ENCODE results near the gene TMED7.

DNA sequence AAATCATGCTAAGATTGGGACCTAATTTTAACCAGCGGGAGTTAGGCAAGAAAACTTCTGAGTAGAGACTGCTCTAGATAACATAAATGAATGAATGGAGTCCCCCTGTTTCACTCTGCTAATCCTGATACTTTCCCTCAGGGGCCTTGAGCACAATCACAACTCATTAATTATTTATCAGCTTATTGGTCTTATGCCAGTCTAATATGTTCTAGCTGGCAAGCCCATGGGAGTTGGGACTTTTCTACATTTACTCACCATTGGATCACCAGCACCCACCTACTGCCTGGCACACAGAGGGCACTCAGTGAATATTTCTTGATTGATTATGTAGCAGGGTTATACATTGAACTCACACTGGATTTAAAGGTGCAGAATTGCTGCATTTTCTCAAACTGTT lies 13.5 kb upstream of the TMED7 start:
- TF ChIP-seq, protein P1, sequence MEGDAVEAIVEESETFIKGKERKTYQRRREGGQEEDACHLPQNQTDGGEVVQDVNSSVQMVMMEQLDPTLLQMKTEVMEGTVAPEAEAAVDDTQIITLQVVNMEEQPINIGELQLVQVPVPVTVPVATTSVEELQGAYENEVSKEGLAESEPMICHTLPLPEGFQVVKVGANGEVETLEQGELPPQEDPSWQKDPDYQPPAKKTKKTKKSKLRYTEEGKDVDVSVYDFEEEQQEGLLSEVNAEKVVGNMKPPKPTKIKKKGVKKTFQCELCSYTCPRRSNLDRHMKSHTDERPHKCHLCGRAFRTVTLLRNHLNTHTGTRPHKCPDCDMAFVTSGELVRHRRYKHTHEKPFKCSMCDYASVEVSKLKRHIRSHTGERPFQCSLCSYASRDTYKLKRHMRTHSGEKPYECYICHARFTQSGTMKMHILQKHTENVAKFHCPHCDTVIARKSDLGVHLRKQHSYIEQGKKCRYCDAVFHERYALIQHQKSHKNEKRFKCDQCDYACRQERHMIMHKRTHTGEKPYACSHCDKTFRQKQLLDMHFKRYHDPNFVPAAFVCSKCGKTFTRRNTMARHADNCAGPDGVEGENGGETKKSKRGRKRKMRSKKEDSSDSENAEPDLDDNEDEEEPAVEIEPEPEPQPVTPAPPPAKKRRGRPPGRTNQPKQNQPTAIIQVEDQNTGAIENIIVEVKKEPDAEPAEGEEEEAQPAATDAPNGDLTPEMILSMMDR (conservative IDR thresholded peaks at IDR 0.05 in 1 of 2, IDR thresholded peaks at IDR 0.05 in 1 of 2; ENCODE audit: extremely low read depth in 1 of 2, insufficient read depth in 1 of 2, low read depth in 1 of 2, low read length in 2 of 2): no peak
- TF ChIP-seq EZH2 (IDR thresholded peaks at IDR 0.05; ENCODE audit: borderline replicate concordance, low read length): no peak

Data from mammary epithelial cell (primary cell).